GM18873 (cell line): ENCODE results near the gene CRYBG1.

Source experiments
- ATAC-seq: cut with Tn5 transposase; IDR thresholded peaks from one replicate; pipeline ENCODE4 v1.9.1; 2021; ENCODE audit warnings: mild to moderate bottlenecking, moderate library complexity, moderate number of reproducible peaks; ENCODE audit not compliant: unreplicated experiment, low FRiP score

CRYBG1 gene

GRCh38 chr6:106456756-106457155, 96.2 kb downstream of the CRYBG1 start:
- no peak for ATAC-seq

- no peak for ATAC-seq
Observed at GRCh38 chr6:106458021-106458986, 97.8 kb downstream of the CRYBG1 start.

- no peak for ATAC-seq
Observed at GRCh38 chr6:106460481-106460880, 100.0 kb downstream of the CRYBG1 start.

GRCh38 chr6:106461084-106461483, 100.6 kb downstream of the CRYBG1 start:
- no peak for ATAC-seq

- no peak for ATAC-seq
Observed at GRCh38 chr6:106462923-106463557, 102.5 kb downstream of the CRYBG1 start.

- no peak for ATAC-seq
Observed at GRCh38 chr6:106466211-106466610, 105.7 kb downstream of the CRYBG1 start.

GRCh38 chr6:106468935-106469334, 108.4 kb downstream of the CRYBG1 start:
- ATAC-seq = no peak

- no peak for ATAC-seq
Observed at GRCh38 chr6:106469882-106470281, 109.4 kb downstream of the CRYBG1 start.

- ATAC-seq = no peak
Observed at GRCh38 chr6:106470316-106470715, 109.8 kb downstream of the CRYBG1 start.

- no peak for ATAC-seq
Observed at GRCh38 chr6:106470811-106471210, 110.3 kb downstream of the CRYBG1 start.

- no peak for ATAC-seq
Observed at GRCh38 chr6:106473812-106474211, 113.3 kb downstream of the CRYBG1 start.

- ATAC-seq = no peak
Observed at GRCh38 chr6:106474466-106474865, 113.9 kb downstream of the CRYBG1 start.

GRCh38 chr6:106475284-106475683, 114.8 kb downstream of the CRYBG1 start:
- ATAC-seq = no peak

- no peak for ATAC-seq
Observed at GRCh38 chr6:106476331-106477105, 116.0 kb downstream of the CRYBG1 start.

GRCh38 chr6:106477146-106477545, 116.6 kb downstream of the CRYBG1 start:
- ATAC-seq = no peak

- no peak for ATAC-seq
Observed at GRCh38 chr6:106477790-106478189, 117.3 kb downstream of the CRYBG1 start.

GRCh38 chr6:106486236-106486635, 125.7 kb downstream of the CRYBG1 start:
- no peak for ATAC-seq

GRCh38 chr6:106488494-106489370, 128.2 kb downstream of the CRYBG1 start:
- no peak for ATAC-seq

- ATAC-seq = no peak
Observed at GRCh38 chr6:106490030-106490429, 129.5 kb downstream of the CRYBG1 start.

- ATAC-seq = no peak
Observed at GRCh38 chr6:106490436-106490835, 129.9 kb downstream of the CRYBG1 start.
